Posterior vena cava (tissue), 2 donors: ENCODE measurements around the gene ZNF146. TPM values are rescaled to one million over a fixed set of nuclear protein-coding genes. Genes with fewer than 3 reads are reported as not detected.
"Not testable (repeated sequence)": the region's sequence is repeated elsewhere in the genome, so short reads cannot be mapped to it uniquely, and the experiment has no call there.

Source experiments
- DNase-seq: peaks from one replicate; pipeline ENCODE4 v3.0.0-alpha.2; 2020; ENCODE audit warnings: low spot score
- intact Hi-C, 2 donors: fragments of 100-400 bp; cut with DNase I; formaldehyde crosslinking; loops; one replicate each; pipeline versions ENCODE4 v1.14.1 to v1.14.2; 2022 to 2023
- total RNA-seq, 2 donors: library from RNA; stranded (reverse); fragmentation: NEBNext Ultra II Directional; extraction: Animal tissue kit (Norgen Biotek cat#: 25700); gene quantifications; one replicate each; pipeline ENCODE4 v1.2.1, GENCODE V29; 2021
- donor health status: DM: yes; HTN: yes; CAD: no.
- donor health status: DM: yes; HTN: yes; CAD: no.

Gene ZNF146
- total RNA-seq, 2 donors from 2014 or later: 40.2 to 41.7 TPM

- DNase-seq: no peak
- intact Hi-C loops: no loop called here
These were observed 51.6 kb downstream of the ZNF146 start for GRCh38 chr19:36266375-36266961.

DNA sequence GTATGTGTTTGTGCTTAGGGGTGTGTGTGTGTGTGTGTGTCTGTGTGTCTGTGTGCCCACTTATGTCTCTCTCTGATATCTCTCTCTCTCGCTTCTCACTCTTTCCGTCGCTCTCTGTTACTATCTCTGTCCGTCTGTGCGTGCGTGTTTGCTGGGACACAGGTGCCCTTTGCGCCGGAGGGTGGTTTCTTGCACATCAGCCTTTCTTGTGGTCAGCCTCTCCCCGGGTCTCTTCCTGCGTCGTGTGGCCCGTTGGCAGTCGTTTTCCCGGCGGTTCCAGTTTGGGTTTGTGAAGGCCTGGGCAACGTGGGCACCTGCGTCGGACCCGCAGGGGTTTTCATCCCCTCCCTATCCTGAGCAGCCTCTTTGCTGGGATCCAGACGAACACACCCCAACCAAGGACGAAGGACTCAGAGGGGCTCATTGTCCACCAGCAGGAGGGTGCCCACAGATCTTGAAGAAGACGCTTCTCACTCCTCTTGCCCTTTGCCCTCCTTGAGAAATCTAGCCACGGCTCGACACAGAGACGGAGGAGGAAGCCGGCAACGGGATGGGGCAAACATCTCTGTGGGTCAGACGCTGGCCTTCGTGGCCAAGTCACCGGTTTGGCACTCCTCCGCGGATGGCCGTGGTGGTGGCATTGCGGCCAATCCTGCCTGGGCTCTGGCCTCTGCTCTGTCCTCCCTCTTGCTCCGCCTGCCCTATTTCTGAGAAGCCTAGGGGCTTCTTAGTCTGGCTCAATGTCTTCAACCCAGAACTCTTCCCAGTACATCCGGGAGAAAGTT is 52.3 kb downstream of the ZNF146 start:
- intact Hi-C loops: no loop called here
- DNase-seq: no peak

GRCh38 chr19:36268081-36268480 is 53.2 kb downstream of the ZNF146 start:
- DNase-seq: peak; percentile 18
- intact Hi-C loops: not testable (repeated sequence)

GRCh38 chr19:36268591-36268990 is 53.7 kb downstream of the ZNF146 start:
- intact Hi-C loops: not testable (repeated sequence)
- DNase-seq: peak; percentile 78

DNA sequence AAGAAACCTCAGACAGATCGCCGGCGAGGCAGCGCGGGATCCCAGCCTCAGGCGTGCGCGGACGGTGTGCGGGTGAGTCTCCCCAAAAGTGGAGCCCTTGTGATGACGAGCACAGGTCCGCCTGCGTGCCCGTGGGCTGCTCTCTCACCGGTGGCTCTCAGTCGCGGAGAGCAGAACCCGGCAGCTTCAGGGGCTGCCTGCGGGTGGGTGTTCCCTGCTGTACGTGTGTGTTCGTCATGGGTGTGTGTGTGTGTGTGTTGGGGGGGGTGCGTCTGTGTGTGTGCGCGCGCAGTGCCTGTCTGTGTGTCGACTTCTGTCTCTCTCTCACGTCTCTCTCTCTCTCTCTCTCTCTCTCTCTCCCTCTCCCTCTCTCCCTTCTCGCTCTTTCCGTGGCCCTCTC is 54.4 kb downstream of the ZNF146 start:
- intact Hi-C loops: not testable (repeated sequence)
- DNase-seq: peak; percentile 88

Other genes with a start within 250 kb of the ZNF146 start
- 10 to 100 TPM; 11.2 to 13.3 TPM for gene SDHAF1, start 219.9 kb upstream of the ZNF146 start, total RNA-seq
- under 1 TPM; 0.24 to 0.93 TPM for gene SYNE4, start 206.3 kb upstream of the ZNF146 start, total RNA-seq
- 10 to 100 TPM; 10.8 to 14.4 TPM for gene ALKBH6, start 200.9 kb upstream of the ZNF146 start, total RNA-seq
- 10 to 100 TPM; 30.4 to 32.0 TPM for gene CLIP3, start 182.2 kb upstream of the ZNF146 start, total RNA-seq
- 1 to 10 TPM; 2.9 to 3.7 TPM for gene THAP8, start 160.8 kb upstream of the ZNF146 start, total RNA-seq
- under 1 TPM; 0.37 to 0.71 TPM for gene WDR62, start 160.2 kb upstream of the ZNF146 start, total RNA-seq
- not detected for gene OVOL3, start 104.0 kb upstream of the ZNF146 start, total RNA-seq
- gene POLR2I, start 100.2 kb upstream of the ZNF146 start, total RNA-seq: 10 to 100 TPM; 43.9 to 47.6 TPM
- gene TBCB, start 99.6 kb upstream of the ZNF146 start, total RNA-seq: 100 to 1,000 TPM; 133 to 141 TPM
- 100 to 1,000 TPM; 586 to 597 TPM for gene CAPNS1, start 75.0 kb upstream of the ZNF146 start, total RNA-seq
- gene COX7A1, start 62.7 kb upstream of the ZNF146 start, total RNA-seq: 100 to 1,000 TPM; 232 to 242 TPM
- gene ZNF565, start 441 bp upstream of the ZNF146 start, total RNA-seq: 1 to 10 TPM; 5.2 to 5.3 TPM
- 1 to 10 TPM; 3.9 to 4.3 TPM for gene ZFP14, start 164.1 kb downstream of the ZNF146 start, total RNA-seq
- 1 to 10 TPM; 6.1 to 6.3 TPM for gene ZFP82, start 203.5 kb downstream of the ZNF146 start, total RNA-seq